ENCODE measurements around the gene POLR3B. TPM values are rescaled to one million over a fixed set of nuclear protein-coding genes. Genes with fewer than 3 reads are reported as not detected.

Gene POLR3B
- total and polyA plus RNA-seq, 9 of the 15 experiments (the other 6 are each of a cell fraction or from before 2014, with no cell fraction given), result 7.6 to 17.9 (median 14.4) TPM

DNA sequence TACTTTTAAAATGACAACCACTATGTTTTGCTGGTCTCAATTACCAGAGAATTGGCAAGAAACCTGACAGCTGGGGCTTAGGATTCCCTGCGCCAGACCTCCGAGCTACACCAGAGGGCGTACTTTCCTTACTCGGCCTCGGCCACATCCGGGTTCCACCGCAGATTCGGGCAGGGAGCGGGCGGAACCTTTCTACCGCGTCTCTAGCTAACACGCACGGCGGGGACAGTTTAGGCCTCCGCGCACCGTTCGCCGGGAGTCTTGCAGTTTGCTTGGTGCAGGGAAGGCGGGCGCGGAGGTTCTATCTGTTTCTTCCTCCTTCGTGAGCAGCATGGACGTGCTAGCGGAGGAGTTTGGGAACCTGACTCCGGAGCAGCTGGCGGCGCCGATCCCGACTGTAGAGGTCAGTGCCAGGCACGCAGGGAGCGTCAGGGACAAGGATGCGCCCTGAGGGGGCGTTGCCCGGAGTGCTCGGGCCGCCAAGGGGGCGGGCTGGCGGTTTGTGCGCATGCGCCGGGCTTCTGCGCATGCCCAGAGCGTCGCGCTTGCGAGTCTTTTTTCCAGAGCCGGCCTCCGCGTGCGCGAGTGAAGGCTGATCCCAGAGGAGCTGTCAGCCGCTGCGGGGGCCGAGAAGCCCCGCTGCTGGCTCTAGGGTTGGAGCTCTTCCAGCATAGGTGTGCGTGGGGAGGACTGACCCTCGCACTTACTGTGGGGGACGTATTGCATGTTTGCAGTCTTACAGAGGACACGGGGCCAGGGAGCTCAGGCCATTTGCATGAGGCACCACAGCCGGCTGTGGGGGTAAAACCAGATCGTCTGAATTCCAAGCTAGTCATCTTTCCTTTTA is at the start of gene POLR3B (continued):
- TF ChIP-seq, protein P1, sequence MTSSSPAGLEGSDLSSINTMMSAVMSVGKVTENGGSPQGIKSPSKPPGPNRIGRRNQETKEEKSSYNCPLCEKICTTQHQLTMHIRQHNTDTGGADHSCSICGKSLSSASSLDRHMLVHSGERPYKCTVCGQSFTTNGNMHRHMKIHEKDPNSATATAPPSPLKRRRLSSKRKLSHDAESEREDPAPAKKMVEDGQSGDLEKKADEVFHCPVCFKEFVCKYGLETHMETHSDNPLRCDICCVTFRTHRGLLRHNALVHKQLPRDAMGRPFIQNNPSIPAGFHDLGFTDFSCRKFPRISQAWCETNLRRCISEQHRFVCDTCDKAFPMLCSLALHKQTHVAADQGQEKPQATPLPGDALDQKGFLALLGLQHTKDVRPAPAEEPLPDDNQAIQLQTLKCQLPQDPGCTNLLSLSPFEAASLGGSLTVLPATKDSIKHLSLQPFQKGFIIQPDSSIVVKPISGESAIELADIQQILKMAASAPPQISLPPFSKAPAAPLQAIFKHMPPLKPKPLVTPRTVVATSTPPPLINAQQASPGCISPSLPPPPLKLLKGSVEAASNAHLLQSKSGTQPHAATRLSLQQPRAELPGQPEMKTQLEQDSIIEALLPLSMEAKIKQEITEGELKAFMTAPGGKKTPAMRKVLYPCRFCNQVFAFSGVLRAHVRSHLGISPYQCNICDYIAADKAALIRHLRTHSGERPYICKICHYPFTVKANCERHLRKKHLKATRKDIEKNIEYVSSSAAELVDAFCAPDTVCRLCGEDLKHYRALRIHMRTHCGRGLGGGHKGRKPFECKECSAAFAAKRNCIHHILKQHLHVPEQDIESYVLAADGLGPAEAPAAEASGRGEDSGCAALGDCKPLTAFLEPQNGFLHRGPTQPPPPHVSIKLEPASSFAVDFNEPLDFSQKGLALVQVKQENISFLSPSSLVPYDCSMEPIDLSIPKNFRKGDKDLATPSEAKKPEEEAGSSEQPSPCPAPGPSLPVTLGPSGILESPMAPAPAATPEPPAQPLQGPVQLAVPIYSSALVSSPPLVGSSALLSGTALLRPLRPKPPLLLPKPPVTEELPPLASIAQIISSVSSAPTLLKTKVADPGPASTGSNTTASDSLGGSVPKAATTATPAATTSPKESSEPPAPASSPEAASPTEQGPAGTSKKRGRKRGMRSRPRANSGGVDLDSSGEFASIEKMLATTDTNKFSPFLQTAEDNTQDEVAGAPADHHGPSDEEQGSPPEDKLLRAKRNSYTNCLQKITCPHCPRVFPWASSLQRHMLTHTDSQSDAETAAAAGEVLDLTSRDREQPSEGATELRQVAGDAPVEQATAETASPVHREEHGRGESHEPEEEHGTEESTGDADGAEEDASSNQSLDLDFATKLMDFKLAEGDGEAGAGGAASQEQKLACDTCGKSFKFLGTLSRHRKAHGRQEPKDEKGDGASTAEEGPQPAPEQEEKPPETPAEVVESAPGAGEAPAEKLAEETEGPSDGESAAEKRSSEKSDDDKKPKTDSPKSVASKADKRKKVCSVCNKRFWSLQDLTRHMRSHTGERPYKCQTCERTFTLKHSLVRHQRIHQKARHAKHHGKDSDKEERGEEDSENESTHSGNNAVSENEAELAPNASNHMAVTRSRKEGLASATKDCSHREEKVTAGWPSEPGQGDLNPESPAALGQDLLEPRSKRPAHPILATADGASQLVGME (CRISPR knock-in tag; IDR thresholded peaks at IDR 0.05), result peak; percentile 90
- TF ChIP-seq NFE2 (IDR thresholded peaks at IDR 0.05; ENCODE audit: low read depth), result no peak
- peak; percentile 81; the same call in 1 of the 2 replicates for TF ChIP-seq NR4A1 (CRISPR knock-in tag; IDR thresholded peaks at IDR 0.05)
- TF ChIP-seq NR4A1 (tag; IDR thresholded peaks at IDR 0.05), result peak; percentile 71; the same call in 1 of the 2 replicates
- TF ChIP-seq, protein P2, sequence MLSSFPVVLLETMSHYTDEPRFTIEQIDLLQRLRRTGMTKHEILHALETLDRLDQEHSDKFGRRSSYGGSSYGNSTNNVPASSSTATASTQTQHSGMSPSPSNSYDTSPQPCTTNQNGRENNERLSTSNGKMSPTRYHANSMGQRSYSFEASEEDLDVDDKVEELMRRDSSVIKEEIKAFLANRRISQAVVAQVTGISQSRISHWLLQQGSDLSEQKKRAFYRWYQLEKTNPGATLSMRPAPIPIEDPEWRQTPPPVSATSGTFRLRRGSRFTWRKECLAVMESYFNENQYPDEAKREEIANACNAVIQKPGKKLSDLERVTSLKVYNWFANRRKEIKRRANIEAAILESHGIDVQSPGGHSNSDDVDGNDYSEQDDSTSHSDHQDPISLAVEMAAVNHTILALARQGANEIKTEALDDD (IDR thresholded peaks at IDR 0.05), result peak; percentile 46; the same call in 1 of the 2 replicates
- TF ChIP-seq, protein P3, sequence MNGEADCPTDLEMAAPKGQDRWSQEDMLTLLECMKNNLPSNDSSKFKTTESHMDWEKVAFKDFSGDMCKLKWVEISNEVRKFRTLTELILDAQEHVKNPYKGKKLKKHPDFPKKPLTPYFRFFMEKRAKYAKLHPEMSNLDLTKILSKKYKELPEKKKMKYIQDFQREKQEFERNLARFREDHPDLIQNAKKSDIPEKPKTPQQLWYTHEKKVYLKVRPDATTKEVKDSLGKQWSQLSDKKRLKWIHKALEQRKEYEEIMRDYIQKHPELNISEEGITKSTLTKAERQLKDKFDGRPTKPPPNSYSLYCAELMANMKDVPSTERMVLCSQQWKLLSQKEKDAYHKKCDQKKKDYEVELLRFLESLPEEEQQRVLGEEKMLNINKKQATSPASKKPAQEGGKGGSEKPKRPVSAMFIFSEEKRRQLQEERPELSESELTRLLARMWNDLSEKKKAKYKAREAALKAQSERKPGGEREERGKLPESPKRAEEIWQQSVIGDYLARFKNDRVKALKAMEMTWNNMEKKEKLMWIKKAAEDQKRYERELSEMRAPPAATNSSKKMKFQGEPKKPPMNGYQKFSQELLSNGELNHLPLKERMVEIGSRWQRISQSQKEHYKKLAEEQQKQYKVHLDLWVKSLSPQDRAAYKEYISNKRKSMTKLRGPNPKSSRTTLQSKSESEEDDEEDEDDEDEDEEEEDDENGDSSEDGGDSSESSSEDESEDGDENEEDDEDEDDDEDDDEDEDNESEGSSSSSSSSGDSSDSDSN (IDR thresholded peaks at IDR 0.05; ENCODE audit: borderline replicate concordance in 1 of 2, low read depth in 2 of 2, low read length in 2 of 2), result peak; percentile 35 to 86; a peak in 2 of 4 replicates
- peak; percentile 70; the same call in 1 of the 2 replicates for TF ChIP-seq ELF2 (CRISPR knock-in tag; IDR thresholded peaks at IDR 0.05)
- TF ChIP-seq PPARD (CRISPR knock-in tag; IDR thresholded peaks at IDR 0.05), result no peak
- peak; percentile 22 for TF ChIP-seq BRD9 (IDR thresholded peaks at IDR 0.05; ENCODE audit: low read depth, partially characterized antibody)
- TF ChIP-seq, protein P4, sequence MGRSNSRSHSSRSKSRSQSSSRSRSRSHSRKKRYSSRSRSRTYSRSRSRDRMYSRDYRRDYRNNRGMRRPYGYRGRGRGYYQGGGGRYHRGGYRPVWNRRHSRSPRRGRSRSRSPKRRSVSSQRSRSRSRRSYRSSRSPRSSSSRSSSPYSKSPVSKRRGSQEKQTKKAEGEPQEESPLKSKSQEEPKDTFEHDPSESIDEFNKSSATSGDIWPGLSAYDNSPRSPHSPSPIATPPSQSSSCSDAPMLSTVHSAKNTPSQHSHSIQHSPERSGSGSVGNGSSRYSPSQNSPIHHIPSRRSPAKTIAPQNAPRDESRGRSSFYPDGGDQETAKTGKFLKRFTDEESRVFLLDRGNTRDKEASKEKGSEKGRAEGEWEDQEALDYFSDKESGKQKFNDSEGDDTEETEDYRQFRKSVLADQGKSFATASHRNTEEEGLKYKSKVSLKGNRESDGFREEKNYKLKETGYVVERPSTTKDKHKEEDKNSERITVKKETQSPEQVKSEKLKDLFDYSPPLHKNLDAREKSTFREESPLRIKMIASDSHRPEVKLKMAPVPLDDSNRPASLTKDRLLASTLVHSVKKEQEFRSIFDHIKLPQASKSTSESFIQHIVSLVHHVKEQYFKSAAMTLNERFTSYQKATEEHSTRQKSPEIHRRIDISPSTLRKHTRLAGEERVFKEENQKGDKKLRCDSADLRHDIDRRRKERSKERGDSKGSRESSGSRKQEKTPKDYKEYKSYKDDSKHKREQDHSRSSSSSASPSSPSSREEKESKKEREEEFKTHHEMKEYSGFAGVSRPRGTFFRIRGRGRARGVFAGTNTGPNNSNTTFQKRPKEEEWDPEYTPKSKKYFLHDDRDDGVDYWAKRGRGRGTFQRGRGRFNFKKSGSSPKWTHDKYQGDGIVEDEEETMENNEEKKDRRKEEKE (IDR thresholded peaks at IDR 0.05; ENCODE audit: borderline replicate concordance in 1 of 2, control insufficient read depth in 1 of 2, low read depth in 2 of 2, low read length in 1 of 2), result peak in 1 of 2 experiments; percentile 92; a peak in 2 of 4 replicates
- TF ChIP-seq, protein P5, sequence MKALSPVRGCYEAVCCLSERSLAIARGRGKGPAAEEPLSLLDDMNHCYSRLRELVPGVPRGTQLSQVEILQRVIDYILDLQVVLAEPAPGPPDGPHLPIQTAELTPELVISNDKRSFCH (CRISPR knock-in tag; IDR thresholded peaks at IDR 0.05), result no peak
- TF ChIP-seq, protein P5 (tag; IDR thresholded peaks at IDR 0.05), result peak; percentile 87; the same call in 1 of the 2 replicates

Measured in K562 (cell line).